ENCODE measurements around the gene FAM20C.

DNA sequence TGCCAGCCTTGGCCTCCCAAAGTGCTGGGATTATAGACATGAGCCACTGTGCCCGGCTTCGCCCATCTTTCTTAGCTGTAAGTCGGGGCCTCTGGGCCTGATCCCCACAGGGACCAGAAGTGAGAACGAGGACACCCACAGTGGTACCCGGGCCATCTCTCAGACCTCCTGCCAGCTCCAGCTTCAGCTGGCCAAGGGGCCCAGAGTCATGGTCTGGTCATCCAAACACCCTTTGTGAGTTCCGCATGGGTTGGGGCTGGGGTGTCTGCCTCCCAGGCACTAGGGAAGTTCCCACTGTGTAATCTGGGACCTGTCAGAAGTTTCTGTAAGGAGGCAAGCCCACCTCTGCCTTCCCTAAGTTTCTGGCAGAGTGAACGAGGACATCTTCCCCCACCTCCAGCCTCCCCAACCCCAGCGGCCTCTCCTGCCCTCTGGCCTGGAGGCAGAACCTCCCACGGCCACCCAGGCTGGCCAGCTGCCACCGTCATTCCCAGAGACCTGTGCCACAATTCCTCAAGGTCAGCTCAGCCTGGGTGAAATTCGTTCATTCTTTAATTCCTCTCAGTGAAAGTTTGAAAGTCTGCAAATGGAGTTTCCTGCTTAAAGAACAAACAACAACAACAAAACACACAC, 78.1 kb downstream of the FAM20C start:
- TF ChIP-seq, protein P1, sequence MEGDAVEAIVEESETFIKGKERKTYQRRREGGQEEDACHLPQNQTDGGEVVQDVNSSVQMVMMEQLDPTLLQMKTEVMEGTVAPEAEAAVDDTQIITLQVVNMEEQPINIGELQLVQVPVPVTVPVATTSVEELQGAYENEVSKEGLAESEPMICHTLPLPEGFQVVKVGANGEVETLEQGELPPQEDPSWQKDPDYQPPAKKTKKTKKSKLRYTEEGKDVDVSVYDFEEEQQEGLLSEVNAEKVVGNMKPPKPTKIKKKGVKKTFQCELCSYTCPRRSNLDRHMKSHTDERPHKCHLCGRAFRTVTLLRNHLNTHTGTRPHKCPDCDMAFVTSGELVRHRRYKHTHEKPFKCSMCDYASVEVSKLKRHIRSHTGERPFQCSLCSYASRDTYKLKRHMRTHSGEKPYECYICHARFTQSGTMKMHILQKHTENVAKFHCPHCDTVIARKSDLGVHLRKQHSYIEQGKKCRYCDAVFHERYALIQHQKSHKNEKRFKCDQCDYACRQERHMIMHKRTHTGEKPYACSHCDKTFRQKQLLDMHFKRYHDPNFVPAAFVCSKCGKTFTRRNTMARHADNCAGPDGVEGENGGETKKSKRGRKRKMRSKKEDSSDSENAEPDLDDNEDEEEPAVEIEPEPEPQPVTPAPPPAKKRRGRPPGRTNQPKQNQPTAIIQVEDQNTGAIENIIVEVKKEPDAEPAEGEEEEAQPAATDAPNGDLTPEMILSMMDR (IDR thresholded peaks at IDR 0.05) = no peak
- TF ChIP-seq POLR2A (IDR thresholded peaks at IDR 0.05) (no peak), EP300 (IDR thresholded peaks at IDR 0.05) (no peak)
